CD4-positive, alpha-beta T cell treated with Interleukin-6 for 4 hours (primary cell): ENCODE measurements around the gene AKNAD1.

Experiments used
- DNase-seq: peaks from one replicate; pipeline ENCODE4 v3.0.0-alpha.2; 2020; ENCODE audit warnings: mixed read lengths

AKNAD1 gene

DNA sequence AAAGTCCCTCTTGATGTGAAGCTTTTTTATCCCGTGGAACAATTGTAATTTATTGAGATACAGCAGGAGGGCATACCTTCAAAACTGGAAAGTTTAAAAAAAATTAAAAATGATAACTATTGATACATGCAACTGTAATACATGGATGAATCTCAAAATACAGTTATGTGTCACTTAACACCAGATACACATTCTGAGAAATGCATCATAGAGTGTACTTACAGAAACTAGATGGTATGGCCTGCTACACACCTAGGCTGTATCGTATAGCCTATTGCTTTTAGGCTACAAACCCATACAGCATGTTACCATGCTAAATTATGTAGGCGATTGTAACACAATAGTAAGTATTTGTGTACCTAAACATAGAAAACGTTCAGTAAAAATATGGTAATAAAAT lies 7.1 kb upstream of the AKNAD1 start:
- no peak for DNase-seq

DNA sequence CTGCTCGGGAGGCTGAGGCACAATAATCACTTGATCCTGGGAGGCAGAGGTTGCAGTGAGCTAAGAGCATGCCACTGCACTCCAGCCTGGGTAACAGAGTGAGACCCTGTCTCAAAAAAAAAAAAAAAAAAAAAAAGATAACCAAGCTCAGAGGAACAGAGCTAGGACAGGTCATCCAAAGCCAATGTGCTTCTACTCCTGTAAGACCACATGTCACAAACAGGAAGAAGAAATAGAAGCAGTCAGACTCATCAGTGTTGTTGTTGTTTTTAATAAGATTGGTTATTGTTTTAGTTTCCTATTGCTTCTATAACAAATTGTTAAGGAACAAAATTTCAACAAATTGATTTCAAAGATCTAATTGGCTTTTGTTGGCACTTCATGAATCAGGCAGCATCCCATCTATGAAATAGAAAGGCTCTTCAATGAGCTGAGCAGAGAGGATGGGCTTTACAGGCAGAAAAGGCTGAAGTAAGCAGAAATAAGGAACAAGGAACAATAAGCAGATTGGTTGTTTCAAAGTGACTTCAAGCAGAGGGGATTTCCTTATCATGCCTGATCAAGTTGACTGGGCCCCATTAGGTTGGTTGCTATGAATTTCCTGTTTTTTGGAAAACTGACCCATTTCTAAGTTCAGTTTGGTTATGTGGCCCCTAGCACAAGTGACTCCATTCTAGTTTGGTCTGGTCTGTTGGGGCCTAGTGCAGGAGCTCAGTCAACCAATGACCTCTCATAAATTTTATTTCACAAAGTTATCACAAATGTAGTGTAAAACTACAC lies 6.0 kb upstream of the AKNAD1 start:
- DNase-seq: no peak

DNA sequence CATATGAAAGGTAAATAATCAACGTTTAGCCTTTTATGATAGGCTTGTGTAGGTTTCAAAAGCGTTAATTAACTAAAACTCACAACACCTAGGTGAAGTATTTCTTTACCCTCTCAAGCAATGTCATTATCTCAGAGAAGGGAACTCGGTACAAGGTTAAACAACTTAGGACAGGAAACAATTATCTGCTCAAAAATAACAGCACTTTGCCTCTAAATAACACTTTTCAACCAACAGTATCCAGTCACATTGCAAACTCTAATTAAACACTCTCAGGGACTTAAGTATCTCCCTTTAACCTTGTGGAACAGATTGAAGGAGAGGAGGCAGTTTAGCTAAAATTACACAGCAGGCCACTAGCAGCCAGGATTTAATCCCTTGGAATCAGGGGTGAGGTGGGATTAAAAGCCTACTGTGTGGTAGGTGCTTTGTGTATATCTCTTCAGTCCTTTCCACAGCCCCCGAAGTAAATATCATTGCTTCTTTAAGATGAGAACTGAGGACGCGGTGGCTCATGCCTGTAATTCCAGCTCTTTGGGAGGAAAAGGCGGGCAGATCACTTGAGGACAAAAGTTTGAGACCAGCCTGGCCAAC lies 5.2 kb upstream of the AKNAD1 start:
- DNase-seq: no peak

DNA sequence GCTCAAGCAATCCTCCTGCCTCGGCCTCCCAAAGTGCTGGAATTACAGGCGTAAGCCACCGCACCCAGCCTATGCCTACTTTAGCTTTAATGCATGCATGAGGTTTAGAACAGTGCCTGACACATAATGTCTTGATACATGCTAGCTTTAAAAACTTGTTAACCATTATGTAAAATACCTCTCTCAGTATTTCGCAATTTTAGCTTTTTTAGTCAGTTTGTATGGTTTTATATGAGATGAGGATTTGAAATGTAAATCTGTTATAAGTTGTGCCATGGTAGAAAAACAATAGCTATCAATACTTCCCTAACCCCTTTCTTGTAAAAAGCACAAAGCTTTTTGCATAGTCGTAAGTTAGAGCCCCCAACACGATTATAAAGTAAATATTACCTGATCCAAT lies 4.7 kb upstream of the AKNAD1 start:
- DNase-seq: no peak

DNA sequence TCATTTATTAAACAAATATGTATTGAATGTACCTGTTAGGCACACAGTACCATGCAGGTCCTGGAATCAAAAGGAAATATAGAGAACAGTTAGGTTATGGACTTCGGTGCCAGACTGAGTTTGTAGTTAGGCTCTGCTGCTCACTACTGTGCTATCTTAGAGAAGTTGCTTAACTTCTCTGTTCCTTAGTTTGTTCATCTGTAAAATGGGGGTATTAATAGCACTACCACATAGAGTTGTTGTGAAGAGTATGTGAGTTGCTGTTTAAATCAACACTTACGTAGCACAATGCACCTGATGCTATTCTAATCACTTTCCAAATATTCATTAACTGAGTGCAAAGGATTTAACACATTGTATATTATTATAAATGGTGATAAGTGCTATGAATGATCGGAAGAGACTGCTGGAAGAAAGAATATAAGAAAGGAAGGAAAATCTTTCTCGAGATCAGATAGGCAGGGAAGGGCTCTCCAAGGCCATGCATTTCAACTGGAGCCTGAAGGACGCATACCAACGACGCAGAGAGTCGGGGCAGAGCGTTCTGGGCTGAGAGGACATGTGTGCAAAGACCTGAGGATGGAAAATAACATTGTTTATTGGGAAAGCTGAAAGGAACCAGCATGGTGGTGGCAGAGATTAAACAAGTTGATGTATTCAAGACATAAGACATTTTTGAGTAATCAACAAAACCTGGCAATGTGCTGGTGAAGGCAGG lies 3.5 kb upstream of the AKNAD1 start:
- DNase-seq: no peak

DNA sequence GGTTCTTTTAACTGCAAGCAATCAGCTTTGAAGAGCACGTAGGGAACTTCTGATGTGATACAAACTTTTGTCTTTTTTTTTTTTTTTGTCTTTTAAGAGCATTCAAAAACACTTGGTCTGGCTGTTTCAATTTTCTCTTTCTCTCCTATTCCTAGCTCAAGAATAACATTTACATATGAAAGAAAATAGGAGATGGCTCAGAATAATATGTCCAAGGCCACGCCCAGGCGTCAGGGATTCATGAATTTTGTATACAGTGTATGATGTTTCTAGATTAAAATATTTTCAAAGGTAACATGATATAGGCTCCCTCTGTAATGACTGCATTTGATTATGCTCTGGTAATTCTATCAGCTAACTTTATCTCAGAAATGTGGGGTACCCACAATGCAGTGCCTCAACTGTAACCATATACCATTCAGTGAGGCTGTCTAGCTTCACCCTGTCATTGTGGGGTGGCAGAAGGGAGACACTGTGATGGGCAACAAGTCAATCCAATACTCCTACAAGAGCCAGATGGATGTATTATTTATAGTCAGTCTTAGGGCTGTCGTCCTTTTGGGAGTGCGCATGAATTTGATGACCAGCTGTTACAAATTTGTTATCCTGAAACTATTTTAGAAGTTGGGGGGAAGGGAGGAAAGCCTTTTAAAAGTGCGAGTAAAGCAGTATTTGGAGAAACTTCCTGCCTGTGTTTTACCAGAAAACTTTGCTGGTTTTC lies 1.5 kb upstream of the AKNAD1 start:
- no peak for DNase-seq

DNA sequence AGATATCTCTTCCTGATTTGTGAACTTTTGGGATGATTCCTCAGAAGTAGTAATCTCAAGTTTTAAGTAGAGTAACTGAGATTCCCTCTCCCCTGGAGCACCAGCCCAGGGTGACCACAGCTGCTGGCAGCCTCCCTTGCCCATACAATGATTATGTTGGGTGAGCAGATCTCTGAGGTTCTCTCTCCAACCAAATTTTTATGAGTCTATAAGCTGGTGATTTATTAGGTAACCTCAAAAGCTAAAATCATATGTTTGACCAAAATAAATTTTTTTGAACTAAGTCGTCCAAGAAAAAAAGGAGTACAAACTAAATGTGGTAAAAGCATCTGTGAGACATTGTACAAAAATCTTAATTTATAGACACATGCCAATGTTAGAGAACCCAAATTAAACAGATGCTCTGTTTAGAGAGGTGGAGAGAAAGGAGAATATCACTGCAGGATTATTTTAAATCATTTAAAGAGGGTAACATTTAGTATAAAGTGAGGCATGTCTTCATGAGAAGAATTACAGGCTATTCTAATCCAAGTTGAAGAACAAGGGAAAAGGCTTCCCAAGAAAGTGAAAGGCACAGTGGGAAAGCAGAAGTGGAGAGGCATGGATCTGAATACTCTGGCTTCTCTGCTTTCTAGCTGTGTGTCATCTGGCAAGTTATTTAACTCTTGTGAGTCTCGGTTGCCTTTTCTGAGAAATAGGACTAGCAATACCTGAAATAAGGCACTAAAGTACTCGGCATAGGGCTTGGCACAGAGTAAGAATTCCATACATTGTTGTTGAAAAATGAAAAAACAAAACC lies 2.5 kb downstream of the AKNAD1 start:
- no peak for DNase-seq

DNA sequence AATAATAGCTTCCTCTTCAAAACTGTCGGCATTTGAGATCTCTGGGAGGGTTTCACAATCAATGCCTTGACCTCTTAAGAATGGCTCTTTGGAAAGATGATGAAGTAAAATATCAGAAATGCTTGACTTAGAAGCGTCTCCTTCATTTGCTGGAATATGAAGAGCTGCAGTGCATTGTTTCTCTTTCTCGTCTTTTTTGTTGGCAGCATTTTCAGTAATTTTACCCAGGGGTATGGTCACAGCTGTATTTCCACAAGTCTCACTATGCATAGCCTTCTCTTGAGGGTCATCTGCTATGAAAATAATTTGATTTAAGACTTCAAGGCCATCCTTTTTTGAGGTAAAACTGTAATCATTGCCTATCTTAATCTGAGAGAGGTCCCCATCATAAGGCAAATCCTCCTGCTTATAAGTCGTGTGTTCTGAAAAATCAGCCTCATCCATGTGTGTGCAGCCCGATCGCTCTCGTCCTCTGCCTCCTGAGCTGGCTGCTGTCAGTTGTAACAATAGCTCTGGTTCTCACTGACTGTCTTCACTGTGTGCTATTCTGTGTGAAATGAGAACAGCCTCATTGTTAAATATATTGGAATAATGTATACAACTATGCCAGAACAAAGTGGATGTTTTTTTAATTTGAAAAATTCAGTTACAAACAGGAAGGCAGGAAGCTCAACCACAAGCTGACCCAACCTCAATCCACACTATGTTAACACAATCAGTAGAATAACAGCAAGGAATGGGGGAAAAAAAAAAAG lies 4.5 kb downstream of the AKNAD1 start:
- no peak for DNase-seq

DNA sequence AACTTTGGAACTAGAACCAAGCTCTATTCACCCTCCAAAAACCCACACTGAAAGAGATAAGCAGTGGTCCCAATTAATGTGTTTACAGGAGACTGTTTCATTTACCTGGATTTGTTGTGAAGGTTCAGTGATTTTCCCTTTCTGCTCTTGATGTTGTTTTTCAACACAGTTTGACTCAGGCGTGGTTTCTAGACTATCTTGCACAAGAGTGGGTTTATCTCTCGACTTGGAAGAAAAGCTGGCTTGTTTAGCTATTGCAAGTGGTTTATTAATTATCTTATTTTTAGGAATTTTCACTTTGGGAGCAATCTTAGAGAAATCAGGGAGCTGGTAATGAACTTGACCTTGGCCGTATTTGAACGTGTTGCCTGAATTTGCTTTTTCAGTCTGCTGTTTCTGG lies 5.3 kb downstream of the AKNAD1 start:
- no peak for DNase-seq

DNA sequence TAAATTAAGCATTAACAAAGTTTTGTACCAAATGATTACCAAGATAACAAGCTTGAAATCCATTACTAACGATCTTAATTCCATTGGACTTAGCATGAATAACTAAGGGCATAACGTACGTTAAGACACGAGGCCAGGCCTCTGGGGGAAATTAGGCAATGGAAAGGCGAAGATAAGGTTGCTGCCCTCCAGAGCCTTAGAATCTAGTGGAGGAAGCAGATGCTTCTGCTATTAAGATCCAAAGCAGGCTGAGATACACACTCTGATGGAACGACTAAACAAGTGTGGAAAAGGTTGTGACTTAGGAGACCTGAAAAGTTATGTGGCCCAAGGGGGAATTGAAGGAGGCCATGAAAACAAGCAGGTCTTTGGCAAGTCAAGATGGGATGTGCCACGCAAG lies 6.0 kb downstream of the AKNAD1 start:
- DNase-seq: no peak

DNA sequence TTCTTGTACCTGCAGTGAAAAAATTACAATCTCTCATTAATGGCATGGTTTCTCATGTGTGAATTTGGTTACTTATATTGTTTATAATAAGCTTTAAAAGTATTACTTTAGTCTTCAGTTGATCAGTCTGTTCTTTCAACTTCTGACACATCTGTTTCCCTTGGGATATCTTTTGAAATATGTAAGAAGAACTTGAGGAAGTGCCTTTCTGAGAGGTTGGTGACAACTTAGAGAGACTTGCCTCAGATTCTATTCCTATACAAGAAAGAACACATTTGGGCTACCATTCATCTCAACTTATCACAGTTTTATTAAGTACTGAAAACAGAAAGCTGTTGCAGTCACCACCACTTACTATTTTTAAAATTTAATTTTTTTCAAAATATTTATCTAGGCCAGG lies 8.1 kb downstream of the AKNAD1 start:
- DNase-seq: no peak

DNA sequence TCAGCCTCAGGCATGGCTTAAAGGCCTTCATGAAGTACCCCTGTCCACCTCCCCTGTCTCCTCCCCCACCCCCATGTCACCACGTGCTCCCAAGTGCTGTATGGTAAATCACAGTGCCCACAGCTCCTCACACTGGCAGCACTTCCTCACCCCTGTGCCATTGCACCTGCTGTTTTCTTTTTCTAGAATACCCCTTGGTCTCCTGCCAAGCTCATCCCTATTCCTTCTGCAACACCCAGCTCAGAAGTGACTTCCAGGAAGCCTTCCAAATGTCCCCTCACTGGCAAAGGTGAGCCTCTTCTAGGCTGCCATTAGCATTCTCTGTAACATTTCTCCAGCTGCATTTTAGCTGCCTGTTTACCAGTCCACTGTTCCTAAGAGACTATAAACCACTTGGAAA lies 9.4 kb downstream of the AKNAD1 start:
- no peak for DNase-seq

DNA sequence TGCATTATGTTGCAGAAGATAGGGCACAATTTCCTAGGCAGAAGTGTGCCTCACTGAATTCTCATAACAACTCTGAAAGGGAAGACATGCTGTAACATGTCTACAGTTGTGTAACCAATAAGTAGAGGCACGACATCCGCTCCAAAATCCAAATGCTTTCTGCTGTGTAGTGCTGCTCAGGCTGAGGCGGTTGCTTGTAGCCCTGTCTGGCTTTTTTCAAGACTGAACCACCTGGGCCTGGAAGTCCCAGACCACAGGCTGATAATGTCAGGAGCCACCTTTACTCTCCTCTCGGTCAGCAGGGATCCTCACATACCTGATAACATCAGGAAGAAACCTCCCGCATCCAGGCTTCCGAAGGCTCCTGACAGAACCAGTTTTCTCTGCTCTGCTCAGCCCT lies 10.9 kb downstream of the AKNAD1 start:
- no peak for DNase-seq

DNA sequence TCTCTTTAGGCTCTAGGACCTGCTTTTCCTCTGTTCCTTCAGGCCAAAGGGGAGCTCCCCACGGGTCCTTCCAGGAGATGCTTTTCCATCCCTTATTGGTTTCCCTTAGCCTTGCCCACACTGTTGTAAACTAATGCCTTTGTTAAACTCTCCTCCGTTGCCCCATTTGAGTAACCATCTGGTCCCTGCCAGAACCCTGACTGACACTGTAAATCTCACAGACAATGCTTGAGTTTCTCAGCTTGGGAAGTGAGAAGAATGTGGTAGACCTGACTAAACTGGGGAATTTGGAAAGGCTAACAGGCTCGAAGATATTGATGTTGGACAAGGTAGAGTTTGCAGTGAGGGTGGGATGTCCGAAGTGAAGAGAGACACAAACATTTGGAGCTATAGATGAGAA lies 11.4 kb downstream of the AKNAD1 start:
- no peak for DNase-seq

DNA sequence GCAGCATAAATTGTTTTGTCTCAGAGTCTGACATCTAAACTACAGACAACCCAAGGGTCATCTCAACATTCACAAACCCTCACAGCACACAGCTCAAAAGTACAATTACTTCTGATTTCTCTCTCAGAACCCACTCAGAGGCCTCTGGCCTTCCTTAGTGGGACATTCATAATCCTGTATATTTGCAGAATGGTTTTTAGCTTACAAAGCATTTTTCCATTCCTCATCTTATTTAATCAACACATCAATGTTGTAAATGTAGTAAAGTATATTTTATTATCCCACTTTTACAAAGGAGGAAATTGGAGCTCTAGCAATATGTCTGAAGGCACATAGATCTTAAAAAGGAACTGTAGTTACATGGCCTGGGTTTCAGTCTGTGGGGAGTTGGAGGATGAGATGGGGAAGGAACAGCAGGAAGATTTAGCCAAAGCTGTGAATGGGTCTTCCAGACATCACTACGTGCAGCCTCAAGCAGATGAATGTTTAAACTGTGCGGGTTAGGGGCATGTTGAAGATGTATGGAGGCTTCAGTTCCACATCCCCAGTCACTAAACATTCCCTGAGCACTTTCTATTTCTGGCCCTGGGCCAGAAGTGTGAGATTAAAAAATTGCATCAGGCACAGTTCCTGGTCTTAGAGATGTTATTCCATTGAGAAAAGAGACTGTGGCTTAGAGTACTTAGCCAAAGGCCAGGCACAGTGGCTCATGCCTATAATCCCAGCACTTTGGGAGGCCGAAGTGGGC lies 13.3 kb downstream of the AKNAD1 start:
- DNase-seq: no peak

DNA sequence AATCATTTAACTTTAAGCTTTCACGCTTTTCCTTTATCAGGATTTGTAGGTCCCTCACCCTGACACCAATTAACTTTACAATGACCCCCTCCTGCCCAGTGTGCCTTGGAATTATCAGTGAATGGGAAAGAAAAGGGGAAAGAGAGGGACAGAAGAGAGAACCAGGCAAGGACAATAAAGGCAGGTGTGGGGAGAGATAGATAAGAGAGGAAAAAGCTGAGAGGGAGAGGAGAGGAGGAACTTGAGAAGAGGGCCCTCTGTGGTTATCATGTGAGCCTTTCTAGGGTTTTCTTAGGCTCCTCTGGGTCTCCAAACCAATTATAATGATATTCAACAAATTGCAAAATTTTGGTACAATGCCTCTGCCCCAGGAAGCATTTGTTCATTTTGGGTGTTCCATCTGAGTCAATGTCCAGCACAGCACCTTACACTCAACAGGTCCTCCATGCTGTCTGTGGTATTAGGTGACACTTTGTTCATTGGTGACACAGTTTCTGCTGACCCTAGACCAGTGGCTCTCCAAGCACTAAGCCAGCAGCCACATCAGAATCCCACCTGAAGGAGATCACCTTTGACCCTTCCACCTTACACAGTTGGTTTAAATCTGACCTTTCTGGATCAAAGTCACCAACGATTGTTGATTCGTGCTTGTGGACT lies 14.2 kb downstream of the AKNAD1 start:
- DNase-seq: no peak

DNA sequence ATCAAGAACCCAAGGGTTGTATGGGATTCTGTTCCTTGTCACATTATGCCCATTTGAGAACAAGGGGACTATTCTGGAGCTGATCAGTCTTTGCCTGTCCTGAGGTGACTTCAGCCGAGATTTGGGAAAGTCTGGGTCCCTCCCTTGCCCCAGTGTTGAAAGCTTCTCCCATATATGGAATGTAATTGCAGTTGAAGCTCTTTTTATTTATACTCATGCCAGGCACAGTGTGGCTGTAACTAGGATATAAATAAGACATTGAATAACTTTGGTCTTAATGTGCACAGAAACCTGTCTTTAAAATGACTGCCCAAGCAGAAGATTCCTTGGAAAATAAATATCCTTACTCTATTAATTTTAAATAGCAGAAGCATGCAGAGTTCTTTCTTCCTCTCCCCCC lies 15.2 kb downstream of the AKNAD1 start:
- no peak for DNase-seq

DNA sequence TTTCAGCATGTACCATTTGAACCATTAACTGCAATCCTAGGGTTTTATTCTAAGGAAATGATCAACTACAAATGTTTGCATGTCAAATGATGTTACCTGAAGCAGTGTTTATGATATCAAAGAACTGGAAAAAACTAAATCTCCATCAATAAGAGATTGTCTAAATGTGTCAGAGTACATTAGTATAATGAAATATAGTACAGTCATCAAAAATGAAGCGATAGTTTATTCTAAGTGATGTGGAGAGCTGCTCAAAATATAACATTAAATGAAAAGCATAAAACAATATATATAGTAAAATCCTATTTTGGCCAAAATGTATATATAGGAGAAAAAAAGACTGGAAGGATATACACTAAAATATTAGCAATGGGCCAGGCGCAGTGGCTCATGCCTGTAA lies 24.0 kb downstream of the AKNAD1 start:
- DNase-seq: no peak

DNA sequence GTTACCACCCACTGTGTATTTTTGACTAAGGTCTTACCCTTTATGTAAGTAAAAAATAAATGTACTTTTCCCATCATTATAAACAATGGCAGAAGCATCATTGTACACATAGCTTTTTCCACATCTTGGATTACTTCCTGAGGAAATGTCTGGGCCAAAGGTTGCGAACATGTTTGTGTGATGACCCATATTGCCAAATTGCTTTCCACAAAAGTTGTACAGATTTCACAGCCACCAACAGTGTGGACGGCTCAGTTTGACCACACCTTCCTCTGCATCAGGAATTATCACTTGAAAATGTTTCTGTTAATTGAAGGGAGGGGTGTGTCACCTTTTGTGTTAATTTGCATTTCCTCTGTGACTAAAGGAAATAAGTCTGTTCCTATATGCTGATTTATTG lies 25.7 kb downstream of the AKNAD1 start:
- DNase-seq: no peak

DNA sequence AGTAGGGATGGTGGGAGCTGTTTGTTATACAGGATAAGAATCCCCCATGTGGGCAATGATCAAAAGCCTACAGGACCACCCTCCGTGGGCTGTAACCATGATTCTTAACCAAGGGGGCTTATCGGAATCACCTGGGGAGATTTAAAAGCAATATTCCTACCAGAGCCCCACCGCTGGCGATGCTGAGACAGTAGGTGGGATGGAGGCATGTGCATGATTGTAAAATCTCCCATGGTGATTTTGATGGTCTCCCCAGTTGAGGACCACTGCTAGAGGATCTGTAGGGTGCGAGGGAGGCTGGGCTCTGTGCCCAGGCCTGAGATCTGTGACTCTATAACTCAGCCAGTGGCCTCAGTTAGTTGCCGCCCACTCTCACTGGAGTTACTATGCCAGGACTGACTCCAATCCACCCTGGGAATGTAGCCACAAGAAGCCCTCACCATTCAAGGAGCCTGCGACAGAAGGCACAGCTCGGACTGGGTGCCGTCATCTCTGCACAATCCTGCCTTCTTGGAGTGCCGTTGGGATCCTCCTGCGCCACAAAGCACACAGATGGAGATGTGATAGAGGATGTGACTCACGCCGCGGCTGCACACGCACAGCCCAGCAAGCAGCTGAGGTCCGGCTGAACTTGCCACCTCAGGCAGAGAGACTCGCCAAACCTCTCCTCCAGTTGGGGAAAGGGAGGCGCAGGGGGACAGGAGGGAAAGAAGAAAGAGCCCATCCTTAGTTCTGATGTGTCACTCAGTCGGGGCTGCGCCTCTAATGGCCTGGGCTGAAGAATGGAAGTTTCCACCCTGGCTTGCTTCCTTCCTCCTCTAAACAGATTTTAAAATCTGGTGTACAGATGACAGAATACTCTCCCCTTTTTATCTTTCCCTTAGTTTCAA lies 26.5 kb downstream of the AKNAD1 start:
- DNase-seq: no peak
